Smooth muscle cell (in vitro differentiated cells): ENCODE measurements around the gene CMSS1. TPM values are rescaled to one million over a fixed set of nuclear protein-coding genes. Genes with fewer than 3 reads are reported as not detected.

Experiments
- DNase-seq: peaks from one replicate; lab custom pipeline; 2025; ENCODE audit not compliant: unreplicated experiment; lab: John Stamatoyannopoulos, UW
- H2AFZ ChIP-seq: fragments of 200-600 bp; sonication (generic); 2 replicates; pipeline ENCODE4 v1.6.0; 2016; ENCODE audit warnings: antibody characterized with exemption, low read depth, mild to moderate bottlenecking
- H3F3A ChIP-seq: fragments of 200-600 bp; sonication (generic); 2 replicates; pipeline ENCODE4 v1.6.0; 2017; ENCODE audit warnings: antibody characterized with exemption, low read depth
- H3K27ac ChIP-seq: fragments of 200-600 bp; sonication (generic); 2 replicates; pipeline ENCODE4 v1.5.1; 2016; ENCODE audit warnings: low read depth, mild to moderate bottlenecking
- H3K27me3 ChIP-seq: fragments of 200-600 bp; sonication (generic); 2 replicates; pipeline ENCODE4 v1.6.1; 2016; ENCODE audit warnings: low read depth, mild to moderate bottlenecking
- H3K36me3 ChIP-seq: fragments of 200-600 bp; sonication (generic); 2 replicates; pipeline ENCODE4 v1.5.1; 2016; ENCODE audit warnings: low read depth
- H3K4me1 ChIP-seq: fragments of 200-600 bp; sonication (generic); 2 replicates; pipeline ENCODE4 v1.5.1; 2016; ENCODE audit warnings: low read depth
- H3K4me2 ChIP-seq: fragments of 200-600 bp; sonication (generic); 2 replicates; pipeline ENCODE4 v1.6.0; 2016; ENCODE audit warnings: mild to moderate bottlenecking
- H3K4me3 ChIP-seq: fragments of 200-600 bp; sonication (generic); 2 replicates; pipeline ENCODE4 v1.5.1; 2016; ENCODE audit warnings: mild to moderate bottlenecking
- H3K79me2 ChIP-seq: fragments of 200-600 bp; sonication (generic); 2 replicates; pipeline ENCODE4 v1.6.0; 2016; ENCODE audit warnings: low read depth, mild to moderate bottlenecking
- H3K9ac ChIP-seq: fragments of 200-600 bp; sonication (generic); 2 replicates; pipeline ENCODE4 v1.6.0; 2016; ENCODE audit warnings: low read depth
- H3K9me3 ChIP-seq: fragments of 200-600 bp; sonication (generic); replicated peaks from 2 replicates; pipeline ENCODE4 v1.5.1; 2016; ENCODE audit warnings: low read depth
- H4K20me1 ChIP-seq: fragments of 200-600 bp; sonication (generic); 2 replicates; pipeline ENCODE4 v1.6.0; 2016; ENCODE audit warnings: low read depth
- CTCF ChIP-seq: fragments of 200-600 bp; sonication (generic); IDR thresholded peaks from 2 replicates; pipeline ENCODE4 v1.5.1; 2017; ENCODE audit warnings: borderline replicate concordance, mild to moderate bottlenecking, antibody characterized with exemption; ENCODE audit not compliant: insufficient read depth, poor library complexity, severe bottlenecking
- WGBS: methylation state at CpG from one replicate; pipeline ENCODE4 v1.1.7; 2016; ENCODE audit warnings: low lambda C conversion rate; 5-methylcytosine and 5-hydroxymethylcytosine counted together
- polyA plus RNA-seq: library from polyadenylated mRNA; unstranded; fragments of >200 nt; fragmentation: Nextera tagmentation; extraction: Ambion mirVana; gene quantifications from 2 replicates; pipeline ENCODE4 v1.2.1, GENCODE V29; 2016
- total RNA-seq: library from RNA; depleted of rRNA; stranded (reverse); fragments of >200 nt; gene quantifications from 2 replicates; pipeline ENCODE4 v1.2.3, GENCODE V29; 2014

CMSS1 gene
- total and polyA plus RNA-seq, 2 experiments from 2014 or later = 19.2 to 24.1 TPM

GRCh38 chr3:99833617-99834205 is 16.0 kb downstream of the CMSS1 start:
- H3K4me3 ChIP-seq = no peak overlapping the region
- no peaks in the 10 kb centered on the region for H3K27me3 ChIP-seq
- H3F3A ChIP-seq = no peaks in the 10 kb centered on the region
- WGBS = 80% methylated on average over 4 of the region's 4 CpGs
- H3K36me3 ChIP-seq = no peaks in the 10 kb centered on the region
- peak overlapping the region; percentile 28 for H3K27ac ChIP-seq
- H3K9ac ChIP-seq = no peak overlapping the region
- no peaks in the 10 kb centered on the region for H4K20me1 ChIP-seq
- H3K4me2 ChIP-seq = peak overlapping the region; percentile 8
- no peaks in the 10 kb centered on the region for H3K9me3 ChIP-seq
- peaks cover 24% of the 10 kb centered on the region for H3K79me2 ChIP-seq
- H3K4me1 ChIP-seq = no peaks in the 10 kb centered on the region
- no peak for TF ChIP-seq CTCF
- H2AFZ ChIP-seq = no peak overlapping the region
- DNase-seq = no peak

GRCh38 chr3:99834211-99834957 is 16.7 kb downstream of the CMSS1 start:
- H2AFZ ChIP-seq = no peak overlapping the region
- no peak overlapping the region for H3K27ac ChIP-seq
- H3K27me3 ChIP-seq = no peaks in the 10 kb centered on the region
- WGBS = 95% methylated on average over 2 of the region's 2 CpGs
- no peak overlapping the region for H3K4me3 ChIP-seq
- no peak for DNase-seq
- H3K9me3 ChIP-seq = no peaks in the 10 kb centered on the region
- TF ChIP-seq CTCF = no peak
- no peaks in the 10 kb centered on the region for H4K20me1 ChIP-seq
- peaks cover 22% of the 10 kb centered on the region for H3K79me2 ChIP-seq
- H3K4me1 ChIP-seq = no peaks in the 10 kb centered on the region
- no peak overlapping the region for H3K9ac ChIP-seq
- H3F3A ChIP-seq = no peaks in the 10 kb centered on the region
- peak overlapping the region; percentile 8 for H3K4me2 ChIP-seq
- no peaks in the 10 kb centered on the region for H3K36me3 ChIP-seq

GRCh38 chr3:99836681-99837080 is 19.0 kb downstream of the CMSS1 start:
- H3K4me2 ChIP-seq = no peak overlapping the region
- no peak overlapping the region for H2AFZ ChIP-seq
- 93% methylated on average over 3 of the region's 3 CpGs for WGBS
- TF ChIP-seq CTCF = no peak
- DNase-seq = no peak
- H3K27ac ChIP-seq = no peak overlapping the region
- H3K9me3 ChIP-seq = no peaks in the 10 kb centered on the region
- H4K20me1 ChIP-seq = no peaks in the 10 kb centered on the region
- H3K79me2 ChIP-seq = peaks cover 22% of the 10 kb centered on the region
- no peaks in the 10 kb centered on the region for H3K36me3 ChIP-seq
- H3K9ac ChIP-seq = no peak overlapping the region
- no peaks in the 10 kb centered on the region for H3F3A ChIP-seq
- H3K27me3 ChIP-seq = no peaks in the 10 kb centered on the region
- no peak overlapping the region for H3K4me3 ChIP-seq
- H3K4me1 ChIP-seq = no peaks in the 10 kb centered on the region
